GM18507 (cell line): ENCODE measurements around the gene INCENP.

Source experiments
- DNase-seq: peaks from one replicate; pipeline ENCODE4 v3.0.0; 2011; ENCODE audit warnings: low read depth; ENCODE audit not compliant: insufficient read length; ENCODE audit errors: extremely low spot score
- FAIRE-seq: peaks from 2 replicates; lab custom pipeline; 2011; peaks lifted over from hg19 to GRCh38; lab: Jason Lieb, UNC

Gene INCENP

DNA sequence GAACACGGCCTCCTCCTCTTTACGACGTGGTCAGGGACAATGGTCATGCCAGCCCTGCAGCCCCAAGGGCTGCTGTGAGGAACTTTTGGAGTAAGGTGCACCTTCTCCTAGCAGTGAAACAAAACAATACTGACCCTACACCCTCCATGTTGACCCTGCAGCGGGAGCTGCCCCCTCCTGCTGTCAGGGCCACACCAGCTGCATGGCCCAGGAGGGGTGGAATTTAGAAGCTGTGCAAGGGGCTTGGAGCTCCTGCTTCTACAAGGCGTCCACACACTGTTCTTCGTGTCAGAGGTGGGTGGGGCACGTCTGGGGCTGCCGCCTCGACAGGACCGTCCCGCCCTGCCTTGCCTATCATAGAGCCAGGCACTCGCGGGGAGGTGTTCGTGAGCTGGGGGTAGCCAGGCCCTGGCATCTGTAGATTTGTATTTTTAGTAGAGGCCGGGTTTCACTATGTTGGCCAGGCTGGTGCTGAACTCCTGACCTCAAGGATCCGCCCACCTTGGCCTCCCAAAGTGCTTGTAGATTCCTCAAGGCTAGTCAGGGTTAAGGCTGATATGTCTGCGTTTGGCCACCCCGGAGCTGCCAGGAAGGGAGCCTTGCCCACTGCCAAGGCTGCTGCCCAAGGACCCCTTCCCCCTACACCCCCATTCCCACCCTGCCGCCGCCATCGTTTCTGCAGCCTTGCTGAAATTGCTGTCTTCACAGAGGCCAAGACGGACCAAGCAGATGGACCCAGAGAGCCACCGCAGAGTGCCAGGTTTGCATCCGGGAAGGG, 15.9 kb downstream of the INCENP start:
- FAIRE-seq: no peak
- DNase-seq: no peak

DNA sequence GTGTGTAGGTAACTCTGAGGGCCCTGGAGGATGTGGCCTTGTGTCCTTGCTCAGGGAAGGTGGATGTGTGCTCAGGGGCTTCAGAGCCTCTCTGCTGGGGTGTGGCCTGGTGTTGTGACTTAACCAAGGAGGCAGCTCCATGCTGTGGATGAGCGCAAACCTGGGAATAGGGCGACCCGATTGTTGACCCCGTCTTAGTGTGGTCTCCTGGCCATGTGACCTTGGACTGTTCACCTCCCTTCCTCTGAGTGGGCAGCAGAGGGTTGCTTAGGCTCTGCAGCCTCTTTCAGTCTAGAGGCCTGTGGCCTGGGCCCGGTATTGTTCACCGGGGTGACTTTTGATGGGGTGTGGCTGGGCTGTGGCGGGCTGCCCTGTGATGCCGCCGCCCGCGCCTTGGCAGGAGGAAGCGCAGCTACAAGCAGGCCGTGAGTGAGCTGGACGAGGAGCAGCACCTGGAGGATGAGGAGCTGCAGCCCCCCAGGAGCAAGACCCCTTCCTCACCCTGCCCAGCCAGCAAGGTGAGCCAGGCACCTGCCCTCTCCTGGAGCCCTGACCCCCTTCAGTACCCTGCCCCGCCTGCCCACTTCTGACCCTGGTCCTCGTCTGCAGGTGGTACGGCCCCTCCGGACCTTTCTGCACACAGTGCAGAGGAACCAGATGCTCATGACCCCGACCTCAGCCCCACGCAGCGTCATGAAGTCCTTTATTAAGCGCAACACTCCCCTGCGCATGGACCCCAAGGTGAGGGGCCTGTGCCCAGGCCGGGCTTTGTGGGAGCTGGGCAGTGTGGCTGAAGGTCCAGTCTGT, 16.7 kb downstream of the INCENP start:
- FAIRE-seq: no peak
- no peak for DNase-seq

DNA sequence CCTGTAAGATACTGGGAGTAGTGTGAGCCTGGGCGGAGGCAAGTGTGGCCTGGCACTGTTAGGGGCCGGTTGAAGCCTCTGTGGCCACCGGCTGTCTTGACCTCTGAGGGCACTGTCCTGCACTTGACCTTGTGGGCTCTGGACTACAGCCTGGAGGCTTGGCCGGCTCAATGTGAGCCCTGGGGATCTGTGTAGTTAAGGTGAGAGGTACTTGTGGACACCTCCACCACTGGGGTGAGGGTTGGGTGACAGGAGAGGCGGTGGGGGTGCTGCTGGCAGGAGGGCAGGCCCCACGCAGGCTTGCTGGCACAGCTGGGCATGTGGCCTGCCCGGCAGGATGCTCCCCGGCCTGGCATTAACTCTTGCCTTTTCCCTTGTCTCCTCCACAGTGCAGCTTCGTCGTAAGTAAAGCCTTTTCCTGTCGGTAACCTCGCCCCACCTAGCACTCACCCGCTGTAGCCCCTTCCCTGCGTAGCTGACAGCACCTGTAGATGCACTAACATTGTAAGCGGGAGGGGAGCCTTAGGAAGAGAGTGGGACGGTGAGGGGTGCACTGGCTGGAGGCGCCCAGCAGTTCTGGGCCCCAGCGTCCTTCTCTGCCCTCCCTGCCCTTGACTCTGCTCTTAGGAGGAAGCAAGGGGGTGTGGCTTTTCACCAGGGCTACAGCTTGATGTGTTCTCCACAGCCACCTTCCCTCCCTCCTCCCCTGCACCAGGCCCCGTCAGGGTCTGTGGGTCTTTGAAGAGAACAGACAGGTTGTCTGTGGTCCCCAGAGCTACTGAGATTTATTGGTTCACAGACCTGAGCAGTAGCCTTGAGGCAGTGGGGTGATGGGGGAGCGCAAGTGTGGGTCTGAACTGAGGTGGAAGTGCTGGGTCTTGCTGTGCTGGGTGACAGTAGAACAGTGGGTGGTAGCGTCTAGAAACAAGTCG, 17.6 kb downstream of the INCENP start:
- FAIRE-seq: no peak
- DNase-seq: no peak

DNA sequence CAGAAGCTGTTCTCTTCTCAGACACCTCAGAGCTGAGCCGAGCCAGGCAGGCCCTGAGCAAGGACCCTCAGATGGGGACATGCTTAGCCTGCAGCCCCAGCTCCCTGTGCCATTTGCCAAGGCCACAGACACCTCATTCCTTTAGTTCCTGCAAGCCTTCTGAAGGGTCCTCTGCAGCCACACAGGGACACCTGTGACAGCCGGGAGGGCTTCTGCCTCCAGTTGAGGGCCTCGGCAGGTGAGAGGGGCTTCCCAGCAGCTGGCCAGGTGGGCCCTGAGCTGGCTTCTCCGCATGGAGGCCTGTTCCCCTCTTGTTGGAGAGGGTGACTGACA, 18.2 kb downstream of the INCENP start:
- DNase-seq: no peak
- no peak for FAIRE-seq

DNA sequence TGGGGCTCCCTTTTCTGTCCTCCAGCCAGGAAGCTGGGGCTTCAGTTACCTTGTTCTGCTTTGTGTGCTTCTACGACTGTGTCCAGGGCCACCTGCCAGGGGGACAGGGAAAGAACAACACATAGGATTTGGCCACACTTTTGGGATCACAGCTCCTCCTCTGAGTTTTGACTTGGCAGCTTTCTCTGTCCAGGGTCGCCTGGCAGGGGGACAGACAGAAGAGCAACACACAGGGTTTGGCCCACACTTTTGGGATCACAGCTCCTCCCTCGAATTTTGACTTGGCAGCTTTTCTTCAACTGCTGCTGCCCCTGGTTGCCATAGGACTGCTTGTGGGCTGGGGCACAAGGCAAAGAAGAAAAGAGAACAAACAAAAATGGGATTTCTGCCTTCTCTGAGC, 19.1 kb downstream of the INCENP start:
- FAIRE-seq (no peak), DNase-seq (no peak)

DNA sequence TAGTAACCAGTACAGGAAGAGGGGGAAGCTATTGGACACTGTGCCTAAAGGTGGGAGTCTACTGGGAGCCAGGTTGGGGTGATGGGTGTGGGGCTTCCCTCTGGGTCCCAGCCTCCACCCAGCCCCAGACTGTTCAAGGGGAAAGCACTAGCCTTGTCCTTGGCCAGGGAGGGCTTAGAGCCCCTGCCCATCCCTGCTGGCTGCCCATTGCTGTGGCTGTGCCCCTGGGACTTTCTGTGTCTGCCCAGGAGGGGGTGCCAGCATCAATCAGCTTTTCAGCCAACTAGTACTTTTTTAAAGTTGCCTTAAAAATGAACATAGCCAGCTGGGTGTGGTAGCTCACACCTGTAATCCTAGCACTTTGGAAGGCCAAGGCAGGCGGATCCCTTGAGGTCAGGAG, 19.9 kb downstream of the INCENP start:
- FAIRE-seq (no peak), DNase-seq (no peak)

GRCh38 chr11:62144641-62145255, 20.9 kb downstream of the INCENP start:
- FAIRE-seq (no peak), DNase-seq (no peak)

DNA sequence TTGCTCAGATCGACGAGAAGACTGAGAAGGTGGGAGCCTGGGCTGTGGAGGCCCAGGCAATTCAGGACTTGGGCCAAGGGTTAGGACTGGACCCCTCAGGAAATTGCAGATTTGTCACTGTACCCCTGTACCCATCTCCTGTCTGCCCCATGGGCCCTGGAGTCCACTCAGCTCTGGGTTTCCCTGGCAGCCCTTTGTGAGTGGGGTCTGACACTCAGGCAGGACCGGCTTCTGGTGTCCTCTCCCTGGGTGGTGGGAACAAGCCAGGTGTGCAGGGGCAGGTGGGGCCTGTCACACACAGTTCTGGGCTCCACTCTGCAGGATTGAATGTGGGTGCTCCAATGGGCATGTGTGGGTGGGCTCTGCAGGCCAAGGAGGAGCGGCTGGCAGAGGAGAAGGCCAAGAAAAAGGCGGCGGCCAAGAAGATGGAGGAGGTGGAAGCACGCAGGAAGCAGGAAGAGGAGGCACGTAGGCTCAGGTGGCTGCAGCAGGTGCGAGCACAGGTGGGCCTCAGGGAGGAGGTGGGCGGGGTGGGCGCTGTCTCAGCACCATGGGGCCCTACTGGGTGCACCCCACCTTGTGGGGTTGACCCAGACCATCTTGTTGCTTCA, 21.6 kb downstream of the INCENP start:
- no peak for DNase-seq
- no peak for FAIRE-seq

DNA sequence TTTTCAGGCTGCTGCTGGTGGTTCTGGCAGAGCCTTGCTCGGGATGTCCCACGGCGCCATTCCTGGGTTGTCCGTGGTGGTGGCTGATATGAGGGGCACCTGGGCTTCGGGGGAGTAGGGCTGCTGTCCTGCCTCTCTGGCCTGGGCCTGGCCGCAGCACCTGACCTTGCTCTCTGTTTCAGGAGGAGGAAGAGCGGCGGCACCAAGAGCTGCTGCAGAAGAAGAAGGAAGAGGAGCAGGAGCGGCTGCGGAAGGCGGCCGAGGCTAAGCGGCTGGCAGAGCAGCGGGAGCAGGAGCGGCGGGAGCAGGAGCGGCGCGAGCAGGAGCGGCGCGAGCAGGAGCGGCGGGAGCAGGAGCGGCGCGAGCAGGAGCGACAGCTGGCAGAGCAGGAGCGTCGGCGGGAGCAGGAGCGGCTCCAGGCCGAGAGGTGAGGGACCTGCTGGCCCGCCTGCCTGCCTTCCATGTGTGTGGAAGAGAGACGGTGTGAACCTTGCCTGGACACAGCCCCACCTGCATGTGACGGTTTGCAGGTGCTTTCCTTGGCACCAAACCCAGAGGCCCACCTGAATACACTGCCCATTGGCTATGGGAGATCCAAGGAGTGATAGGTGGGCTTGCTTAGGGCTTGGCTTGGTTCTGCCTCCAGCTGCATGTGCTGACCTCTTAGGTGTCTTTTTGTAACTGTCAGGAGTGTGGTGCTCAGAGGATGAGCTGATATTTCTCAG, 22.8 kb downstream of the INCENP start:
- no peak for DNase-seq
- FAIRE-seq: no peak

- DNase-seq: no peak
Measured at GRCh38 chr11:62147545-62147944, 23.7 kb downstream of the INCENP start.

DNA sequence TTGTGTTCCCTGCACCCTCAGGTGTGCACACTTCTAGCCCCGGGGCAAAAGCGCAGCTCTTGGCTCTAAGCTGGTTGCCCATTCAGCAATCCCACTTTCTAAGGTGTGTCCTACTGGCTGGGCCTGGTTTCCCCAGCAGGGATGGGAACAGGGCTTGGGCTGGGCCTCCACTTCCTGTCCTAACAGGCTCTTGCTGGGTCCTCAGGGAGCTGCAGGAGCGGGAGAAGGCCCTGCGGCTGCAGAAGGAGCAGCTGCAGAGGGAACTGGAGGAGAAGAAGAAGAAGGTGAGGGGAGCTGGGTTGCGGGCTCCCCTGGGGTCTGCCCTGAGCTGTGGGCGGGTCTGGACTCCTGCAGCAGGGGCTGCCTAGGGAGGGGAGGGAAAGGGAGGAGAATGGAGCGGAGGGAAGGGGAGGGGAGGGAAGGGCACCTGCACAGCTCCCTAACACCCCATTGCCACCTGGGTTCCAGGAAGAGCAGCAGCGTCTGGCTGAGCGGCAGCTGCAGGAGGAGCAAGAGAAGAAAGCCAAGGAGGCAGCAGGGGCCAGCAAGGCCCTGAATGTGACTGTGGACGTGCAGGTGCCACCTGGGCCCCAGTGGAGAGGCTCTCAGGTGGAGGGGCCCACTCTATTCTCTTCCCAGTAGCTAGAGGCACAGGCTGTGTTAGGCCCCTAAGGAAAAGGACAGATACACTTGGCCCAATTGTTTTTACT, 24.6 kb downstream of the INCENP start:
- FAIRE-seq: no peak

More at GRCh38 chr11:62147545-62147944, 23.7 kb downstream of the INCENP start:
- FAIRE-seq: no peak

DNA sequence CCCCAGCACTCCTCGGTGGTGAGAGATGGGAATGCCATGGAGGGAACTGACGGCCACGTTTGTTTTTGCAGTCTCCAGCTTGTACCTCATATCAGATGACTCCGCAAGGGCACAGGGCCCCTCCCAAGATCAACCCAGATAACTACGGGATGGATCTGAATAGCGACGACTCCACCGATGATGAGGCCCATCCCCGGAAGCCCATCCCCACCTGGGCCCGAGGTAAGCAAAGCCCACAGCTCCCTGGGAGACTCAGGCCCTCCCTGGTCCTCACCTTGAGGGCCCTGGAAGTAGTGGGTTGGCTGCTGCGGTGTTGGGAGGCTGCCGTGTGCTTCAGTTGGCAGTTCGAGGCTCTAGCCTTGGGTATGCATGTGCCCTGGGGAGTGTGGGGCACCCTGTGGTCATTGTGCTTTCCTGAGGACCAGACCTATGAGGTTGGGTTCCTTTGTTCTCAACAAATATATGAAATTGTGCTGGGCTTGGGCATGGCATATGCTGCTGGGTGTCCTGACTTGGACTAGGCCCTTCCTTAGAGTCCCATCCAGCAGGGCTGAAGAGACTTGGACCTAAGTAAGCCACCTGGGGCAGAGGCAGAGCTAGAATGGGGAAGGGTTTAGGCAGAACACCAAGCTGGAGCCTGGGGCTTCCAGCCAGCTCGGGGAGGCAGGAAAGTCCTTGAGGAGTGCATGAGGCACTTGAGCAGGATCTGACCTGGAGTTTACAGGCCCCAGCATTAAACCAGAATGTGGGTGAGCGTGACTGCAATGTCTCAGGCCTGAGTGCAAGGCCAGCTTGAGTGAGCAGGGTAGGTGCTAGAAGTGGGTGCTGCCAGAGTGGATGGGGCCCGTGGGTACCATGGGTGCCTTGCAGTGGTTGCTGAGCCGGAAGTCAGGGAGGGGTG, 26.4 kb downstream of the INCENP start:
- DNase-seq: no peak
- FAIRE-seq: no peak

More for the DNA sequence above, 24.6 kb downstream of the INCENP start:
- DNase-seq: no peak

GRCh38 chr11:62150887-62151736, 27.3 kb downstream of the INCENP start:
- no peak for DNase-seq
- no peak for FAIRE-seq

DNA sequence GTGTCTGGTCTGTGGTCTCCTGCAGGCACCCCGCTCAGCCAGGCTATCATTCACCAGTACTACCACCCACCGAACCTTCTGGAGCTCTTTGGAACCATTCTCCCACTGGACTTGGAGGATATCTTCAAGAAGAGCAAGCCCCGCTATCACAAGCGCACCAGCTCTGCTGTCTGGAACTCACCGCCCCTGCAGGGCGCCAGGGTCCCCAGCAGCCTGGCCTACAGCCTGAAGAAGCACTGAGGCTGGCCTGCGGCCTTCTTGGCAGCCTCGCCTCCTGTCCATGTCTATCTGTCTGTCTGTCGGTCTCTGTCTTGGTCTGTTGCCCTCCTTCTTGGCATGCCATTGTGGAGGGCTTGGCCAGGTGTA, 27.9 kb downstream of the INCENP start:
- DNase-seq: no peak

GRCh38 chr11:62152245-62153086, 28.7 kb downstream of the INCENP start:
- DNase-seq (no peak), FAIRE-seq (no peak)

More for the DNA sequence above, 27.9 kb downstream of the INCENP start:
- FAIRE-seq: no peak
